ENCODE measurements around the gene KIAA0930. TPM values are rescaled to one million over a fixed set of nuclear protein-coding genes. Genes with fewer than 3 reads are reported as not detected.
A peak's percentile ranks its signal among the peaks of the same experiment; 100 is the strongest.
"Not testable (repeated sequence)": the region's sequence is repeated elsewhere in the genome, so short reads cannot be mapped to it uniquely, and the experiment has no call there.

KIAA0930 gene
- total RNA-seq, 2 donors from 2014 or later = 38.5 to 44.8 TPM

GRCh38 chr22:45280587-45280980, 39.9 kb upstream of the KIAA0930 start:
- H3K4me1 ChIP-seq = peaks cover 5% of the 10 kb centered on the region
- no peaks in the 10 kb centered on the region for H3K36me3 ChIP-seq
- no peaks in the 10 kb centered on the region for H3K27me3 ChIP-seq
- H3K9me3 ChIP-seq = no peaks in the 10 kb centered on the region
- intact Hi-C loops (cut with DNase I) = no loop called here
- TF ChIP-seq CTCF (IDR thresholded peaks at IDR 0.05) = no peak
- H3K27ac ChIP-seq = peak overlapping the region; percentile 39
- no peak for DNase-seq
- H3K4me3 ChIP-seq = no peak overlapping the region
- no peak overlapping the region for H3K9ac ChIP-seq (ENCODE audit: low read depth in 2 of 2, low read length in 2 of 2)

GRCh38 chr22:45278125-45278524, 37.4 kb upstream of the KIAA0930 start:
- intact Hi-C loops (cut with DNase I) = no loop called here

GRCh38 chr22:45277720-45278119, 37.0 kb upstream of the KIAA0930 start:
- H3K36me3 ChIP-seq; H3K4me3 ChIP-seq; H3K27ac ChIP-seq; intact Hi-C loops (cut with DNase I); H3K9ac ChIP-seq (ENCODE audit: low read depth in 2 of 2, low read length in 2 of 2); H3K9me3 ChIP-seq; H3K4me1 ChIP-seq; DNase-seq; H3K27me3 ChIP-seq: not testable (repeated sequence)

More at GRCh38 chr22:45278125-45278524, 37.4 kb upstream of the KIAA0930 start:
- Histone ChIP-seq H3K27me3 (no peaks in the 10 kb centered on the region), H3K4me3 (no peak overlapping the region), H3K27ac (no peak overlapping the region), H3K9me3 (no peaks in the 10 kb centered on the region), H3K36me3 (no peaks in the 10 kb centered on the region), H3K4me1 (peaks cover 9% of the 10 kb centered on the region), H3K9ac (ENCODE audit: low read depth in 2 of 2, low read length in 2 of 2) (no peak overlapping the region)
- TF ChIP-seq CTCF (IDR thresholded peaks at IDR 0.05) = no peak
- DNase-seq = no peak

GRCh38 chr22:45276507-45277105, 35.9 kb upstream of the KIAA0930 start:
- H3K9ac ChIP-seq (ENCODE audit: low read depth in 2 of 2, low read length in 2 of 2) = peak overlapping the region in 1 of 2 donors; percentile 2
- H3K4me3 ChIP-seq = no peak overlapping the region
- no peaks in the 10 kb centered on the region for H3K36me3 ChIP-seq
- intact Hi-C loops (cut with DNase I) = no loop called here
- H3K4me1 ChIP-seq = peaks cover 15% of the 10 kb centered on the region
- DNase-seq = no peak
- TF ChIP-seq CTCF (IDR thresholded peaks at IDR 0.05) = no peak
- no peak overlapping the region for H3K27ac ChIP-seq
- H3K9me3 ChIP-seq = no peaks in the 10 kb centered on the region
- no peaks in the 10 kb centered on the region for H3K27me3 ChIP-seq

GRCh38 chr22:45273452-45274075, 32.9 kb upstream of the KIAA0930 start:
- DNase-seq = peak; percentile 87
- H3K9me3 ChIP-seq = no peaks in the 10 kb centered on the region
- H3K27ac ChIP-seq = peak overlapping the region; percentile 27
- intact Hi-C loops (cut with DNase I) = no loop called here
- H3K4me1 ChIP-seq = peaks cover 18% of the 10 kb centered on the region
- peak overlapping the region in 1 of 2 donors; percentile 38 for H3K9ac ChIP-seq (ENCODE audit: low read depth in 2 of 2, low read length in 2 of 2)
- H3K27me3 ChIP-seq = no peaks in the 10 kb centered on the region
- no peaks in the 10 kb centered on the region for H3K36me3 ChIP-seq
- no peak for TF ChIP-seq CTCF (IDR thresholded peaks at IDR 0.05)
- no peak overlapping the region for H3K4me3 ChIP-seq

- Histone ChIP-seq H3K36me3 (no peaks in the 10 kb centered on the region), H3K27me3 (no peaks in the 10 kb centered on the region), H3K4me1 (peaks cover 18% of the 10 kb centered on the region), H3K9ac (ENCODE audit: low read depth in 2 of 2, low read length in 2 of 2) (peak overlapping the region in 1 of 2 donors; percentile 19), H3K9me3 (no peaks in the 10 kb centered on the region), H3K27ac (peak overlapping the region; percentile 32), H3K4me3 (no peak overlapping the region)
- no peak for TF ChIP-seq CTCF (IDR thresholded peaks at IDR 0.05)
- no peak for DNase-seq
- intact Hi-C loops (cut with DNase I) = no loop called here
Measured at GRCh38 chr22:45272498-45272897, 31.8 kb upstream of the KIAA0930 start.

All from colonic mucosa (tissue), 4 donors.